ENCODE data around the gene ZDHHC11. TPM values are rescaled to one million over a fixed set of nuclear protein-coding genes. Genes with fewer than 3 reads are reported as not detected.
"Not testable (repeated sequence)": the region's sequence is repeated elsewhere in the genome, so short reads cannot be mapped to it uniquely, and the experiment has no call there.

The ZDHHC11 gene
- total RNA-seq, 2 experiments from 2014 or later = 4.6 to 6.0 TPM

- no peak overlapping the region for H3K4me3 Mint-ChIP-seq
- H3K27ac Mint-ChIP-seq = no peak overlapping the region
- DNase-seq (no peak), ATAC-seq (no peak)
- H3K9me3 Mint-ChIP-seq = no peaks in the 10 kb centered on the region
- no peaks in the 10 kb centered on the region for H3K4me1 Mint-ChIP-seq (ENCODE audit: low read depth)
- CTCF ChIA-PET = no interaction called here
- POLR2A ChIA-PET = no interaction called here
- H3K36me3 Mint-ChIP-seq (ENCODE audit: low read depth) = no peaks in the 10 kb centered on the region
- intact Hi-C loops (cut with micrococcal nuclease) = no loop called here
- peaks cover 4% of the 10 kb centered on the region for H3K27me3 Mint-ChIP-seq
- no peak for TF ChIP-seq CTCF (IDR thresholded peaks at IDR 0.05)
These were observed 34.6 kb downstream of the ZDHHC11 start for GRCh38 chr5:816176-816575.

GRCh38 chr5:815449-815848, 35.3 kb downstream of the ZDHHC11 start:
- H3K27ac Mint-ChIP-seq = no peak overlapping the region
- ATAC-seq (no peak), DNase-seq (no peak)
- no peak for TF ChIP-seq CTCF (IDR thresholded peaks at IDR 0.05)
- peaks cover 4% of the 10 kb centered on the region for H3K27me3 Mint-ChIP-seq
- ChIA-PET POLR2A (no interaction called here), CTCF (no interaction called here)
- H3K9me3 Mint-ChIP-seq = no peaks in the 10 kb centered on the region
- H3K4me3 Mint-ChIP-seq = no peak overlapping the region
- intact Hi-C loops (cut with micrococcal nuclease) = no loop called here
- H3K36me3 Mint-ChIP-seq (ENCODE audit: low read depth) = no peaks in the 10 kb centered on the region
- no peaks in the 10 kb centered on the region for H3K4me1 Mint-ChIP-seq (ENCODE audit: low read depth)

GRCh38 chr5:813575-813974, 37.2 kb downstream of the ZDHHC11 start:
- POLR2A ChIA-PET; CTCF ChIA-PET; H3K4me1 Mint-ChIP-seq (ENCODE audit: low read depth); ATAC-seq; H3K9me3 Mint-ChIP-seq; DNase-seq; H3K27ac Mint-ChIP-seq; intact Hi-C loops (cut with micrococcal nuclease); H3K4me3 Mint-ChIP-seq; H3K27me3 Mint-ChIP-seq; H3K36me3 Mint-ChIP-seq (ENCODE audit: low read depth): not testable (repeated sequence)

GRCh38 chr5:811384-811783, 39.4 kb downstream of the ZDHHC11 start:
- not testable (repeated sequence) for H3K4me1 Mint-ChIP-seq (ENCODE audit: low read depth)

GRCh38 chr5:807719-808514, 42.9 kb downstream of the ZDHHC11 start:
- H3K36me3 Mint-ChIP-seq (ENCODE audit: low read depth); ATAC-seq; H3K4me3 Mint-ChIP-seq; POLR2A ChIA-PET; H3K4me1 Mint-ChIP-seq (ENCODE audit: low read depth); intact Hi-C loops (cut with micrococcal nuclease); H3K27me3 Mint-ChIP-seq; DNase-seq; H3K9me3 Mint-ChIP-seq; CTCF ChIA-PET; H3K27ac Mint-ChIP-seq: not testable (repeated sequence)

More at GRCh38 chr5:811384-811783, 39.4 kb downstream of the ZDHHC11 start:
- H3K9me3 Mint-ChIP-seq; CTCF ChIA-PET; intact Hi-C loops (cut with micrococcal nuclease); H3K4me3 Mint-ChIP-seq; H3K27ac Mint-ChIP-seq; DNase-seq; H3K36me3 Mint-ChIP-seq (ENCODE audit: low read depth); POLR2A ChIA-PET; ATAC-seq; H3K27me3 Mint-ChIP-seq: not testable (repeated sequence)

- Mint-ChIP-seq H3K27ac (no peak overlapping the region), H3K27me3 (peaks cover 2% of the 10 kb centered on the region), H3K9me3 (peaks cover 9% of the 10 kb centered on the region), H3K36me3 (ENCODE audit: low read depth) (peaks cover 7% of the 10 kb centered on the region), H3K4me1 (ENCODE audit: low read depth) (no peaks in the 10 kb centered on the region), H3K4me3 (no peak overlapping the region)
- TF ChIP-seq CTCF (IDR thresholded peaks at IDR 0.05) = no peak
- intact Hi-C loops (cut with micrococcal nuclease) = no loop called here
- CTCF ChIA-PET = no interaction called here
- DNase-seq (no peak), ATAC-seq (no peak)
- POLR2A ChIA-PET = no interaction called here
These were observed 49.3 kb downstream of the ZDHHC11 start for GRCh38 chr5:801472-801871.

DNA sequence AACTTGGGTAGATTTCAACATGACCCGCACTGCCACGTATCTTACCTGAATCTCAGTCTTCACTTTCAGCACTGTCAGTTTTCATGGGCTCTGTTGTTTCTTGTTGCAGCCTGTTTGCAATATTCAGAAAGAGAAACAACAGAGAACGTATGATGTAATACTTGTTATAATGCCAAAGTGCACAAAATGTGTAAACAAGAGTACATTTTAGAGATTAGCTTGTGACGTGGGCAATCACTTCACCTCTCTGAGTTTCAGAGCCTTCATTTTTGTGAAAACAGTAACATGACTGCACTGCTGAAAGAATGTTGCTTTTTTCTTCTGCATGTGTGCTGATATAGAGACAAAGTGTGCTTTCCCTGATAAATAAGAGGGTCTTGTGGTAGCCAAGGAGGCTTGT, 49.7 kb downstream of the ZDHHC11 start:
- H3K36me3 Mint-ChIP-seq (ENCODE audit: low read depth); intact Hi-C loops (cut with micrococcal nuclease); ATAC-seq; H3K9me3 Mint-ChIP-seq; CTCF ChIA-PET; DNase-seq; H3K4me3 Mint-ChIP-seq; H3K4me1 Mint-ChIP-seq (ENCODE audit: low read depth); POLR2A ChIA-PET; H3K27ac Mint-ChIP-seq; H3K27me3 Mint-ChIP-seq: not testable (repeated sequence)

DNA sequence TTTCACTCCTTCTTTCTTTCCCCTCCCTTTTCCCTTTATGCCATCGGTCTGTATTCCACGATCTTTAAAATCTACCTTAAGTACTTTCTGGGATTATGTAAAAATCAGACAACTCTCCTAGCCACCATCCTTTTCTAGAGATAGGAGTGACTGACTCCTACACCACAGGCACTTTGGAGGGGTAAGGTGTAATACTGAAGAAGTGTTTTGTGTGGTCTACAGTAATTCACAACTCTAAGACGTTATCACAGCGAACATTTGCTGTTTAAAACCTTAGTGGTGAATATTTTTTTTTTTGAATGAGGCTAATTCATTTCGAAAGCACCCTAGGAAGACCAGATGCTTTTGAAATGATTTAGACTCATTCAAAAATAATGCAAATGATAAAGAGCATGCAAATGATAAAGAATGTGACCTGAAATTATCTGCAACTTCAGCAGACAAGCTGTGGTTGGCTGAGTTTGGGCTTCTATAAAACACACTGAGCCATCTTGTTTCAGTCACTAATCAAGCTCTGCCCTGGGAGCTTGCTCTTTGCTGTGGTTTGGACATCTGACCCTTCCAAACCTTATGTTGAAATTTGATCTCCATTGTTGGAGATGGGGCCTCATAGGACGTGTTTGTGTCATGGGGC, 52.2 kb downstream of the ZDHHC11 start:
- H3K27ac Mint-ChIP-seq; DNase-seq; H3K4me3 Mint-ChIP-seq; intact Hi-C loops (cut with micrococcal nuclease); CTCF ChIA-PET; POLR2A ChIA-PET; H3K4me1 Mint-ChIP-seq (ENCODE audit: low read depth); ATAC-seq; H3K36me3 Mint-ChIP-seq (ENCODE audit: low read depth); H3K27me3 Mint-ChIP-seq: not testable (repeated sequence)
- peaks cover 11% of the 10 kb centered on the region for H3K9me3 Mint-ChIP-seq

DNA sequence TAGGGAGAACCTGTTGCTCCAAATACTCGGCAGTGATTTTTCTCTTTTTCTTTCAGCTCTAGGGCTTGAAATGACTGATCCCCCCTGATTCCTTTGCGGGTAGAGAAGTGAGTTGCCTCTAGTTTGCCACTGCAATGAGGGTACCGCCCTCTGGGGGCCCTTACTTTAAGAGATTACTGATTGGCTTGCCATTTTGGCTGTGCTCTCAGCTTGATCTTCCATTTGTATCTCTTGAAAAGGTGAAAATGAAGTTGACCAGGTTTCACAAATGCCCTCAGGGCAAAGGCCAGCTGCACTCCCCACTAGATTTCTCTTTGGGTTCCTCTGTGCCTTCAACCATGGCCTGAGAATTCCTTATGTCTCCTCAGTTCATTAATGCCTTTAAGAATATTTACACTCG, 52.8 kb downstream of the ZDHHC11 start:
- ATAC-seq; H3K4me3 Mint-ChIP-seq; H3K27me3 Mint-ChIP-seq; H3K27ac Mint-ChIP-seq; POLR2A ChIA-PET; CTCF ChIA-PET; H3K36me3 Mint-ChIP-seq (ENCODE audit: low read depth); DNase-seq; H3K4me1 Mint-ChIP-seq (ENCODE audit: low read depth); intact Hi-C loops (cut with micrococcal nuclease): not testable (repeated sequence)
- H3K9me3 Mint-ChIP-seq = peaks cover 17% of the 10 kb centered on the region
